ENCODE data around the gene GNB1.
"Not testable (repeated sequence)": the region's sequence is repeated elsewhere in the genome, so short reads cannot be mapped to it uniquely, and the experiment has no call there.

The GNB1 gene

GRCh38 chr1:1856161-1856560, 34.7 kb downstream of the GNB1 start:
- DNase-seq = not testable (repeated sequence)

- no peak for DNase-seq
Measured at GRCh38 chr1:1853593-1854257, 37.2 kb downstream of the GNB1 start.

GRCh38 chr1:1852619-1853414, 38.1 kb downstream of the GNB1 start:
- no peak for DNase-seq

- DNase-seq = no peak
Measured at GRCh38 chr1:1847890-1848289, 43.0 kb downstream of the GNB1 start.

GRCh38 chr1:1847061-1847850, 43.6 kb downstream of the GNB1 start:
- no peak for DNase-seq

GRCh38 chr1:1846386-1846918, 44.4 kb downstream of the GNB1 start:
- no peak for DNase-seq

GRCh38 chr1:1842360-1843146, 48.3 kb downstream of the GNB1 start:
- DNase-seq = no peak

GRCh38 chr1:1841575-1841995, 49.3 kb downstream of the GNB1 start:
- DNase-seq = no peak

GRCh38 chr1:1839311-1839965, 51.4 kb downstream of the GNB1 start:
- DNase-seq = no peak

- no peak for DNase-seq
Measured at GRCh38 chr1:1836119-1836518, 54.8 kb downstream of the GNB1 start.

- DNase-seq = no peak
Measured at GRCh38 chr1:1835546-1835945, 55.3 kb downstream of the GNB1 start.

GRCh38 chr1:1833916-1834325, 57.0 kb downstream of the GNB1 start:
- DNase-seq = no peak

GRCh38 chr1:1833456-1833855, 57.4 kb downstream of the GNB1 start:
- no peak for DNase-seq

GRCh38 chr1:1832820-1833219, 58.1 kb downstream of the GNB1 start:
- no peak for DNase-seq

- no peak for DNase-seq
Measured at GRCh38 chr1:1832166-1832565, 58.7 kb downstream of the GNB1 start.

- no peak for DNase-seq
Measured at GRCh38 chr1:1827089-1827848, 63.6 kb downstream of the GNB1 start.

GRCh38 chr1:1826356-1827088, 64.4 kb downstream of the GNB1 start:
- no peak for DNase-seq

- DNase-seq = no peak
Measured at GRCh38 chr1:1825217-1825616, 65.7 kb downstream of the GNB1 start.

GRCh38 chr1:1819762-1820161, 71.1 kb downstream of the GNB1 start:
- no peak for DNase-seq

GRCh38 chr1:1817221-1817620, 73.7 kb downstream of the GNB1 start:
- no peak for DNase-seq
